DMS53 treated with DMSO at 0.1 percent for 48 hours (cell line): ENCODE results near the gene HEG1.
A peak's percentile ranks its signal among the peaks of the same experiment; 100 is the strongest.

ENCODE experiments used
- DNase-seq: peaks from one replicate; lab custom pipeline; 2025; ENCODE audit not compliant: unreplicated experiment; lab: John Stamatoyannopoulos, UW

Gene HEG1

GRCh38 chr3:125072749-125073389 is 17.1 kb upstream of the HEG1 start:
- DNase-seq: no peak

- DNase-seq: no peak
These were observed 16.5 kb upstream of the HEG1 start for GRCh38 chr3:125072301-125072700.

DNA sequence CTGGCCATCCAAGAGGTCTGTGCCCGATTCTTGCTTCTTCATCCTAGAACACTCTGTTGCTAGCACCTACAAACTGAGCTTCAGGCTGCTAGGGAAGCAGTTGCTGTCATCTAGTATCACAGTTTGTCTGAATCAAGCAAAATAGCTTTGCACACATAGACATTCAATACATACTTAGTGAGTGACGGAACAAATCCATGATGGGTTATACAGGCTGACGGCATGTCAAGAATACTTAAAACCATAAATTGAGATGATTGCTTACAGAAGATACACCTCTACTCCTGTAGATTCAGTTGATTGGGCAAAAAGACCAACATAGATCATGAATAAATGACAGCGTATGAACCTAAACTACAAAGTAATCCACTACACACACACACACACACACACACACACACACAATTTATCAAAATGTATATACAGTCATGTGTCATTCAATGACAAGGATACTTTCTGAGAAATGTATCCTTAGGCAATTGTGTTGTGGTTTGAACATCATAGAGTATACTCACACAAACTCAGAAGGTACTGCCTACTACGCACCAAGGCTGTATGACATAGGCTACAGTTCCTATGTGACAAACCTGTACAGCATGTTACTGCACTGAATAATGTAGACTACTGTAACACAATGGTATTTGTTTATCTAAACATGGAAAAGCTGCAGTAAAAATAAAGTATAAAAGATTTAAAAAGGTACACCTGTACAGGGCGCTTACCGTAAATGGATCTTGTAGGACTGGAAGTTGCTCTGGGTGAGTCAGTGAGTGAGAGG is 14.4 kb upstream of the HEG1 start:
- DNase-seq: no peak

- no peak for DNase-seq
These were observed 13.7 kb upstream of the HEG1 start for GRCh38 chr3:125069452-125069851.

GRCh38 chr3:125068265-125068664 is 12.5 kb upstream of the HEG1 start:
- no peak for DNase-seq

GRCh38 chr3:125067225-125067624 is 11.4 kb upstream of the HEG1 start:
- DNase-seq: no peak

- DNase-seq: peak; percentile 58
These were observed 7.3 kb upstream of the HEG1 start for GRCh38 chr3:125062904-125063618.

GRCh38 chr3:125061646-125062045 is 5.8 kb upstream of the HEG1 start:
- no peak for DNase-seq

DNA sequence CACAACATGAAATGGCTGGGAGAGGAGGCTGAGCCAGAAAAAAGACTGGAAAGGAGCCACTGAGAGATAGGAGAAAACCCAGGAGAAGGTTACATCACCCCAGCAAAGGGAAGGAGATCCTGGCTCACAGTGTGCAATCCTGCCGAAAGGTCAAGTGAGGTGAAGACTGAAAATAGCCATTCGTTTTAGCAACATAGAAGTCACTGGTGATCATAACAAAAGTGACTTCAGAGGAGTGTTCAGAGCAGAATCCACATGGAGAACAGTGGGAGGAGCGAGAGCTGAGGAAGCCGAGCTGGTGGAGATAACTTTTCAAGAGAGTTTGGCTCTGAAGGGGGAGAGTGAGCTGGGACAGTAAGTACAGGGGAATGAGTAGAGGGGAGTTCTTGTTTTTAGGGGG is 5.4 kb upstream of the HEG1 start:
- no peak for DNase-seq

DNA sequence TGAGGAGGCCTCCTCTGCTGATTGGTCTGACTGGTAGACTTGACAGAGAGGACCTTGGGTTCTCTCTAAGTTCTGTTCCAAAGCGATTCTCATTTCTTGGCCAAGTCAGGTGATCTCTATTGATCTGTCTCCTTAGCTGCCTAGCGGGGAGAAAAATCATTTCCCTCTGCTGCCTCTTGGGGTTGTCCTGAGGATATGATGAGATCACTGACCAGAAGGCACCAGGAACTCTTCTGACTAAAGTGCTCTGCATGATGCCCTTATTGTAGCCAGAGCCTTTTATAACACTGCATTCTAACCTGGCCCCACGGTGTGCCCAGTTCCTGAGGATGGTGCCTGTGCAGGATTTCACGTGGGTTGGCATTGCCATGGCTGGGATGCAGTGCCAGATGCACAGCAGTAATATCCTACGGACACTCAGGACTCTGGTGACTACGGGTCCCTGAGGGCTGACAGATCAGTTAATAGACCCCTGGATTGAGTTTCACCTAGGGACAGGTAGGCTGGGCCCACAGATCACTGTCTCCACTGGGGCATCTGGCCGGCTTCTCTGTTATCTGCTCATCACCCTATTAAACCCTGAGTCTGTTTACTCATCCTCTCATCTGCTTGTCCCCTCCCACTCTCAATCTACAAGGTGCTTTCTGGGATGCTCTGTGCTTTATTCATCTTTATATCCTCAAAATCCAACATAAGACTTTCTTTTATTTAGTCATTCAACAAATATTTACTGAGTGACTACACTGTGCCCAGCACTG is 3.9 kb upstream of the HEG1 start:
- peak; percentile 82 for DNase-seq

DNA sequence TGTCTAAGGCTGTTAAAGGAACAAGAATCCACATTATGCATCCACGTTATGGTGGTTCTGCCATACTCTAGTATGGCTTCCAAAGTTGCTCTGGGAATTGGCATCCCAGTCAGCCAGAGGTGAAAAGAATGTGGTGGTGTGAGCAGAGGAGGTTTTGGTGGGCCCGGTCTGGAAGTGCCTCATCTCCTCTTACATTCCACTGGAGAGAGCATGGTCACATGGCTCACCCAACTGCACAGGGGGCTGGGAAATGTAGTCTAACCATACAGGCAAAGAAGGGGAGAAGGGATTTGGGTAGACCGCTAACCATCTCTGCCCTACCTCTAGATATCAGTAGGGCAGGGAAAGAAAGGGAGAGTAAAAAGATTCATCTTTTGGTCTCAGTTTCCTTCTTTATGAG is 3.2 kb upstream of the HEG1 start:
- no peak for DNase-seq

DNA sequence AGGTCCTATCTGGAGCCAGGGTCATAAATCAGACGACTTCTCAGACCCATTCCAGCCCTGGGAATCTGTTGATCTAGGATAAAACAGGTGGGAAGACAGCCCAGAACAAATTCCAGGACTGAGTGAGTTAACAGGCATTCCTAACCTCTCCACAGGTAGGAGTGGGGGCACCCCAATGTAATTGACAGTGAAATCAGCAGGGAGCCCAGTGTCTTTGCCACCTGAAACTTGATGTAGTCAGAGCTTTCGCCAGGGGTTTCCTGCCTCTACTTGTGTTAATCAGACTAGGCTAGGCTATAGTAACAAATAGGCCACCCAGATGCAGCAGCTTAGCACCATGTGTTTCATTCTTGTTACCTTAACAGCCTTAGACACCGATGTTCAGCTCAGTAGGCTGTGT is 2.7 kb upstream of the HEG1 start:
- no peak for DNase-seq

- DNase-seq: peak; percentile 21
These were observed 1.5 kb upstream of the HEG1 start for GRCh38 chr3:125057186-125057850.

DNA sequence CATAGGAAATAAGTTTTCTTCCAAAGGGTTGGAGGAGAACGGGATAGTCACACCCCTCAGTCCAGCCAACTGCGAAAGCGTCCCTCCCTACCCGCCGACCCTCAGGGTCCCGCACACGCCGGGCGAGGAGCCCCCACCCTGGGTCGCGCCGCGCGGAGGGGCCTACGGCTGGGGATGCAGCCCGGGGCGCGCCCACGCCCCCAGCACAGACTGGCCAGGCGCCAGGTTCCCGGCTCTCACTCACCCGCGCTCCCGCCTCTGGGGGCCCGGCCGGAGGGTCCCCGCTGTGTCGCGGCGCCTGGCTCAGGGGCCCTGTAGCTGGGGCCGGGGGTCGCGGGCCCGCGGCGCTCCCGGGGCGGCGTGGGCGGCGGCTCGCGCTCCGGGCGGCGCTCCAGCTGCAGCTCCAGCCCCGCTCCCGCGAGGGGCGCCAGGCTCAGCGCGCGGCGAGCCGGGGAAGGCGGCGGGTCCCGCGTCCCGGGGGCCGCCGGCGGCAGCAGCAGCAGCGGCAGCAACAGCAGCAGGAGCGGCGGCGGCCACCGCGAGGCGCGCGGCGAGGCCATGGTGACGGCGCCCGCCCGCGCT is 375 bp downstream of the HEG1 start:
- DNase-seq: no peak

DNA sequence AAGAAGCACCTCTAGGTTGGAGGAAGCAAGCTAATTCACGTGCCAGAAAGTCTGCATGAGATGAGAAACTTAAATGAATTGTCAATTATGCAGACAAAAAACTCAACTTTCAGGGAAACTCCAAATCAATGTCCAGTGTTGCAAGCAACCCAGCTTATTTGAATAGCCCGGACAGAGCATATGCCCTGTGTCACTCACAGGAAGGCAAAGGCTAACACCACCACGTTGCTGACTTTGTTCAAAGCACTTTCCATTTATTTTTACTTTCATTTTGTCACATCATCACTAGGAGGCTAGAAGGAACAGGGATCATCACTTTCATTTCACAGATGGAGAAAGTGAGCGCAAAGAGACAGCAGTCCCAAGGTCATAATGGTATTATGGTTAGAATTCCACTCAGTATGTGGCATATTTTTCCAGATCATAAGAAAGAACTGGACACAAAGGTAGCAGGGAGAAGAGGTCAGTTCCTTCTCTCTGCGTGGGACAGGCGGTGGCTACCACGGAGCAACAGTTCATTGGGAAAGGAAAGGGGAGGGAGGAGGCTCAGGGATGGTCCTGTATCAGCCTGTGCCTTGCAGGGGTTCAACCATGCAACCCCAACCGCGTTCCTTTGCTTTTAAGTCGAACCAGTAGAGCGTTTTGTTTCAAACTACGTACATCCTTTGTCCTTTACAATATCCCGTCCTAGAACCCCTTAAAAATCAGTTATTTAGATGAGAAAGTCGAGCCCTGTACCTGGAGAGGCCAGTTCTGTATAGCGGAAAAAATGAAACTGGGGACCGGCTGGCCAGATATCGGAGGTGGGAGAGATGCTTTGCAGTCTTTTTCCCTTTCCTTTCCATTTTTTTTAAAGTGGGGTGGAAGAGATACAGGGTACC is 1.1 kb downstream of the HEG1 start:
- peak; percentile 27 for DNase-seq

- no peak for DNase-seq
These were observed 1.7 kb downstream of the HEG1 start for GRCh38 chr3:125054062-125054448.

DNA sequence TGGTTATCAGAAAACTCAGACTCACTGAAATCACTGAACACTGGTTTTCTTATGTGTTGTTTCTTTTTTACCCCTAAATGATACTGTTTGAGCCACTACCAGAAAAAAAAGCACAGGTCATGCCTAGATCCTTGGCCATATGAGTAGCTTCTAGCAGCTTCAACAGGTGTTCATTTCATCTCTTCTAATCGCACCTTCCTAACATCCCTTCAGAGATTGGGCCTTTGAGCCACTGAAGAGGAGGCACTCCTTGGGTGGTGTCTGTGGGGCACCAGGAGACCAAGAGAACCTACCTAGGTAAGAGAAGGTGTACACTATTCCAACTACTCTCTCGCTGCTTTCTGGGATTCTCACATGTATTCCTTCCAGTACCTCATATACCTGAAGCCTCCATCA is 2.5 kb downstream of the HEG1 start:
- DNase-seq: no peak

- no peak for DNase-seq
These were observed 3.0 kb downstream of the HEG1 start for GRCh38 chr3:125052624-125053303.
